NCI-H1105 treated with DMSO at 0.1 percent for 48 hours (cell line): ENCODE measurements around the gene APEX2.
A peak's percentile ranks its signal among the peaks of the same experiment; 100 is the strongest.
"Not testable (repeated sequence)": the region's sequence is repeated elsewhere in the genome, so short reads cannot be mapped to it uniquely, and the experiment has no call there.

Experiments
- DNase-seq: peaks from one replicate; lab custom pipeline; 2025; lab: John Stamatoyannopoulos, UW

The APEX2 gene

DNA sequence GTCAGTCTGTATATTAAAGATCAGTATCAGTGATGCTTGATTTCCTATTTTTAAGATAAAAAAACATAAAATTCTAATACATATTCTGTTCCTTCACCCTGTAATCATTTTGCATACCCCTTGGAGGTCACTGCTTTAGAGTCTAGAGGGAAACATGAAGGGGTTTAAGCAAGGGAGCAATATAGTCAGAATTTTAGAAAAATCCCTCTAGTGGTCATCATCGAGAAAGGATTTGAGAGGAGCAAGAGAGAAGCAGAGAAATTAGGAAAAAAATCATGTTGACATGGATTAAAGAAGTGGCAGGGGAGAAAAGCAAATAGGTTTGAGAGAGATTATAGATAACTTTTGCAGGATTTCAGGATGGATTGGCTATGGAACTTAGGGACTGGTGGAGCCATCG is 11.1 kb downstream of the APEX2 start:
- no peak for DNase-seq

DNA sequence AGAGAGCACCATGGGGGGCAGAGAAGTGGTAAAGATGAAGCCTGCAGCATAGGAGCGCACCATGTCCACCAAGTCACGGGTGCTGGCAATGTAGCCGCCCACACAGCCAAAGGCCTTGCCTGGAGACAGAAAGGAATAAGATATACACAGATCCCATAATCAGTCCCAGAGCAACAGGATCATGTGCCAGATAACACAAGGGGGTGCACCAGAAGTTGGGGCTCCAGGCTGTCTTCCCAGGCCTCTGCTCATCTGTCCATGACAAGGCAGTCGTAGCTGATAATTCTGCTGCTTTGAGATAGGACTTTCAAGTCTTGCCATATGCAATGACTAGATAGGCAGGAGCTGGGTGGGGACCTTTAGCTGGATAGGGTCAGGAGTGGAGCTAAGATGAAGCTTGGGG is 14.7 kb downstream of the APEX2 start:
- no peak for DNase-seq

- DNase-seq = no peak
Measured at GRCh38 chrX:55026143-55026542, 26.0 kb downstream of the APEX2 start.

- DNase-seq = no peak
Measured at GRCh38 chrX:55026840-55027239, 26.7 kb downstream of the APEX2 start.

GRCh38 chrX:55028040-55028439 is 27.9 kb downstream of the APEX2 start:
- DNase-seq = no peak

GRCh38 chrX:55028611-55029010 is 28.4 kb downstream of the APEX2 start:
- DNase-seq = no peak

GRCh38 chrX:55029291-55029690 is 29.1 kb downstream of the APEX2 start:
- no peak for DNase-seq

GRCh38 chrX:55030271-55031205 is 30.4 kb downstream of the APEX2 start, which contains the start of gene ALAS2:
Gene ALAS2 (minus strand): TSS chrX:55030977. CDS start chrX:55026000, 4,977 bp downstream.
- DNase-seq = no peak

- DNase-seq = no peak
Measured at GRCh38 chrX:55033429-55033828, 33.3 kb downstream of the APEX2 start.

DNA sequence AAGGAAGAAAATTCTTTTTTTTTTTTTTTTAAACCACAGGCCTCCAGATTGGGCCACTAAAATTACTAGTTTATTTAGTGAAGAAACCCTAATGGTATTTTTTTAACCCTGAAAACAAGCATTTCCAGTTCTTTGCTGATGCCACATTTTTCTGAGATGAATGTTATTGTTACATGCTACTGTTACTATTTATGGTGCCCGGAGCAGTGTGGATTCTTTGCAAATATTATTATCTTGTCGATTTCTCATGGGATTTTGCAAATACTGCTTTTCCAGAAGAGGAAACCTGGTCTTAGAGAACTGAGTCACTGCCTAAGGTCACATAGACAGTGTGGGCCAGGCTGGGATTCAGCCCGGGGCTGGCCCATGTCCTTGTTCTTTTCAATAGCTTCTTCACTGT is 39.3 kb downstream of the APEX2 start:
- no peak for DNase-seq

DNA sequence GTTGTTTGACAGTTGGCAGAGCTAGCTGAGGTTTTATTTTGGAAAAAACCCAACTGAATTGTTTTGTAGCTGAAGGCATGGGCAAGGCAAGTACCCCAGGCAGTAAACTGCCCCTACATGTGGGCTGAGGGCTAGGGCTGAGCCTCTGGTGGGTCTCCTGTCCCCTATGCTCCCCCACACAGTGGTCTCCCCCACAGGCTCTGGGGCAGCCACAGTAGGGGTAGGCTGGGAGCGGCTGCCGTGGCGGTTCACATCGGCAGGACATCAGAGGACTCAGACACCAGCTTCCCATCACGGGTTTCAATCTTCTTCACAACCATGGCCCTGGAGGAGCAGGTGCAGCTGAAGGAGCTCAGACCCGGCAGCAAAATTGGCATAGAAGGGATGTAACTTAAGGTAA is 41.4 kb downstream of the APEX2 start:
- DNase-seq = no peak

DNA sequence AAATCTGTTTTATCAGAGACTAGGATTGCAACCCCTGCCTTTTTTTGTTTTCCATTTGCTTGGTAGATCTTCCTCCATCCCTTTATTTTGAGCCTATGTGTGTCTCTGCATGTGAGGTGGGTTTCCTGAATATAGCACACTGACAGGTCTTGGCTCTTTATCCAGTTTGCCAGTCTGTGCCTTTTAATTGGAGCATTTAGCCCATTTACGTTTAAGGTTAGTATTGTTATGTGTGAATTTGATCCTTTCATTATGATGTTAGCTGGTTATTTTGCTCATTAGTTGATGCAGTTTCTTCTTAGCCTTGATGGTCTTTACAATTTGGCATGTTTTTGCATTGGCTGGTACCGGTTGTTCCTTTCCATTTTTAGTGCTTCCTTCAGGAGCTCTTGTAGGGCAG is 50.4 kb downstream of the APEX2 start:
- not testable (repeated sequence) for DNase-seq

DNA sequence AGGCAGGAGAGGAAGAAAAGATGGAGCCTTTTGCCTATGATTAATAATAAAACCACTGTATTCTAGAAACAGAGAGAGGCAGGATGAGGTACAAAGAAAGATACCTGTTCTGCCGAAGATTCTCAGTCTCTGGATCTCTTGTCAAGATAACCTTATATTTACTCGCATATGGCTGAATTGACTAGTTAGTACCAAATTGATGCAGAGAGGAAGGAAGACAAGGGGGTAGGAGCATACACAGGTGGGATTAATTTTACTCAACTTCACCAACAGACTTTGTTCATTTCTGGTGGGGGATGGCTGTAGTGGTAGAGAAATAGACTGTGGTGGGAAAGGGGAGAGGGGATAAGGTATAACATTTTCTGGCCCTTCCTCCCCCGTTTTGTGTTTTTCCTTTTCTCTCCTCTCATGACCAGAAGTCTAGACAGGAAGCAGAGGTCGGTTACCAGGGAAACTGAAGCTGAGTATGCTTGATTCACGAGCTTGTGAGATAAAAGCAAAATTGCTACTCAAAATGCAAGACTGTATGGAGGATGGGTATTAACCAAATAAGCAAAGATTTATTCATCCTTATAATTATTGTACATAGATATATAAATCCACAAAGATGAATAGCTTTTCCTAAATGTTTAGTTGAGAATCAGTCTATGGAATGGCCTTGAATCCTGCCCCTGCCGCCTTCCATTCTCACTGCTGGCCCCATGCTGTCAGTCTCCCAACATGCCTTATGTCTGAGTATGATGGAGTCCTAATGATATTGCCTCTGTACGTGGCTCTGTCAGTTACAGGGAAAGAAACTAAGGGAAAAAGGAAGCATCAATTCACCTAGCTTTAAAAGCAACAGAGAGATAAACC is 56.9 kb downstream of the APEX2 start:
- DNase-seq = peak; percentile 56

DNA sequence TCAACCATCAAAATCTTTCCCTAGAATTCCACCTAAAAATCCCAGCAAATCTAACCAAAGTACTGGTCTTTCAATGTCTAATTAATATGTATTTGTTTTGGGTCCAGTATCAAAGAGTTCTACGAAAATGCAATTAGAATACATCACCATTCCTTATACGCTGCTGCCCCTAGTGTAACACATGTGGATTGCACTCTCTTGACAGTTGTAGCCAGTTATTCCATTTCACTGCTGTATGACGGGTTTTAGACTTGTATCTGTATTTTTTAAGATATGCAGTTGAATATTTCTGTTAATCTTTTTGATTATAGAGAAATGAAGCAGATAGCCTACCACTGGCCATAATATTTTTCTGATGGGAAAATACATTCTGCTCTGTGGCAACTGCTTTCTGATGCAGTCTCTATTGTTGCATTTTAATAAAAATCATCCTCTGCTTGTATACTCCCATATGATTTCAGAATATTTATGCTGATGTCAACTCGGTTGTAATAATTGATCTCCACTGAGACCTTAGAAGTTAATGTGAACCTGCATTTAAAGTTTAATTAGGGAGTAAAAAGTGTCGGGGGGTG is 57.6 kb downstream of the APEX2 start:
- peak; percentile 56 for DNase-seq
